ENCODE data around the gene PLIN1. TPM values are rescaled to one million over a fixed set of nuclear protein-coding genes. Genes with fewer than 3 reads are reported as not detected.

Gene PLIN1
- total and polyA plus RNA-seq, 9 of the 15 experiments (the other 6 are each of a cell fraction or from before 2014, with no cell fraction given), result not detected

- no peak for TF ChIP-seq MGA (IDR thresholded peaks at IDR 0.05)
- no peak for TF ChIP-seq ZNF717 (CRISPR knock-in tag; IDR thresholded peaks at IDR 0.05)
- no peak for TF ChIP-seq ARHGAP35 (IDR thresholded peaks at IDR 0.05; ENCODE audit: partially characterized antibody)
Measured at GRCh38 chr15:89641053-89641452, 38.1 kb downstream of the PLIN1 start (continued).
